HEK293 (cell line): ENCODE results near the gene DISC1.

Source experiments
- CTCF ChIA-PET: fragments of 350-600 bp; formaldehyde crosslinking; extraction: SDS; loops from one replicate; lab custom pipeline; 2021; ENCODE audit warnings: antibody characterized with exemption; lab: Yijun Ruan, JAX
- POLR2A ChIA-PET: fragments of 300-600 bp; formaldehyde crosslinking; extraction: SDS; loops from one replicate; lab custom pipeline; 2020; ENCODE audit warnings: antibody characterized with exemption, inconsistent platforms; lab: Yijun Ruan, JAX
- H3K27ac ChIP-seq: fragments of 200-500 bp; sonication (Bioruptor generic); 2 replicates; pipeline ENCODE4 v1.5.1; 2014; ENCODE audit warnings: low read depth, low read length, control low read depth, inconsistent platforms; ENCODE audit errors: extremely low read depth
- H3K36me3 ChIP-seq, 2 experiments: fragments of 200-500 bp in 1 of 2; sonication (Bioruptor generic) in 1 of 2; 1 replicate in 1 of 2; 2 replicates in 1 of 2; pipeline ENCODE4 v1.5.1; 2014 to 2017; ENCODE audit warnings: inconsistent platforms in 2 of 2, low read length in 2 of 2; ENCODE audit not compliant: control insufficient read depth in 2 of 2, insufficient read depth in 1 of 2
- H3K4me1 ChIP-seq: fragments of 200-500 bp; sonication (Bioruptor generic); 2 replicates; pipeline ENCODE4 v1.5.1; 2014; ENCODE audit warnings: mild to moderate bottlenecking, low read length, inconsistent platforms; ENCODE audit not compliant: control insufficient read depth, insufficient read depth
- H3K4me3 ChIP-seq: 2 replicates; pipeline ENCODE4 v1.5.1; 2011; ENCODE audit warnings: low read depth, mild to moderate bottlenecking, control low read depth, low read length, moderate library complexity
- H3K9me3 ChIP-seq: fragments of 200-500 bp; sonication (Bioruptor generic); 2 replicates; pipeline ENCODE4 v1.5.1; 2014; ENCODE audit warnings: low read depth, low read length, inconsistent platforms; ENCODE audit not compliant: control insufficient read depth, insufficient read depth
- AEBP2 ChIP-seq: fragments of 450-650 bp; formaldehyde crosslinking; IDR thresholded peaks from 2 replicates; pipeline ENCODE4 v1.5.1; 2016; ENCODE audit warnings: missing biosample characterization, missing genetic modification characterization, borderline replicate concordance
- GLIS1 ChIP-seq: fragments of 450-650 bp; formaldehyde crosslinking; IDR thresholded peaks from 2 replicates; pipeline ENCODE4 v1.5.1; 2016; ENCODE audit warnings: missing biosample characterization, missing genetic modification characterization
- KLF9 ChIP-seq: fragments of 450-650 bp; formaldehyde crosslinking; IDR thresholded peaks from 2 replicates; pipeline ENCODE4 v1.5.1; 2016; ENCODE audit warnings: missing biosample characterization, missing genetic modification characterization, low read depth
- PRDM10 ChIP-seq: fragments of 450-650 bp; formaldehyde crosslinking; IDR thresholded peaks from 2 replicates; pipeline ENCODE4 v1.5.1; 2016; ENCODE audit warnings: missing biosample characterization, missing genetic modification characterization
- TCF7L2 ChIP-seq: IDR thresholded peaks from 2 replicates; pipeline ENCODE4 v1.6.1; 2011; ENCODE audit warnings: low read depth, mild to moderate bottlenecking, inconsistent platforms, low read length, moderate library complexity, borderline replicate concordance
- ZBTB11 ChIP-seq: fragments of 450-650 bp; formaldehyde crosslinking; conservative IDR thresholded peaks from 2 replicates; pipeline ENCODE4 v1.5.1; 2016; ENCODE audit warnings: low read depth, missing biosample characterization, missing genetic modification characterization
- ZBTB17 ChIP-seq: fragments of 450-650 bp; formaldehyde crosslinking; IDR thresholded peaks from 2 replicates; pipeline ENCODE4 v1.5.1; 2016; ENCODE audit warnings: missing biosample characterization, missing genetic modification characterization
- ZBTB21 ChIP-seq: fragments of 450-650 bp; formaldehyde crosslinking; IDR thresholded peaks from 2 replicates; pipeline ENCODE4 v1.5.1; 2017; ENCODE audit warnings: missing biosample characterization, missing genetic modification characterization
- ZNF140 ChIP-seq: fragments of 450-650 bp; formaldehyde crosslinking; IDR thresholded peaks from 2 replicates; pipeline ENCODE4 v1.5.1; 2016; ENCODE audit warnings: missing biosample characterization, missing genetic modification characterization
- ZNF335 ChIP-seq: fragments of 450-650 bp; formaldehyde crosslinking; conservative IDR thresholded peaks from 2 replicates; pipeline ENCODE4 v1.5.1; 2016; ENCODE audit warnings: missing biosample characterization, missing genetic modification characterization
- ZNF513 ChIP-seq: fragments of 450-650 bp; IDR thresholded peaks from 2 replicates; pipeline ENCODE4 v1.5.1; 2018; ENCODE audit warnings: missing biosample characterization, missing genetic modification characterization
- ZNF514 ChIP-seq: fragments of 450-650 bp; formaldehyde crosslinking; IDR thresholded peaks from 2 replicates; pipeline ENCODE4 v1.5.1; 2016; ENCODE audit warnings: missing biosample characterization, missing genetic modification characterization
- ZNF777 ChIP-seq: fragments of 450-650 bp; formaldehyde crosslinking; IDR thresholded peaks from 2 replicates; pipeline ENCODE4 v1.5.1; 2017; ENCODE audit warnings: missing biosample characterization, missing genetic modification characterization, borderline replicate concordance
- ZSCAN5A ChIP-seq: fragments of 450-650 bp; formaldehyde crosslinking; IDR thresholded peaks from 2 replicates; pipeline ENCODE4 v1.5.1; 2016; ENCODE audit warnings: missing biosample characterization, missing genetic modification characterization

The DISC1 gene

GRCh38 chr1:231778009-231778719, 151.6 kb downstream of the DISC1 start:
- POLR2A ChIA-PET, result no interaction called here
- peaks cover 8% of the 10 kb centered on the region for H3K4me1 ChIP-seq
- H3K36me3 ChIP-seq, result no peaks in the 10 kb centered on the region
- no peak overlapping the region for H3K27ac ChIP-seq
- H3K9me3 ChIP-seq, result no peaks in the 10 kb centered on the region
- CTCF ChIA-PET, result interaction anchor here (0.6 to 2.0 kb wide), 3 partner anchors 22 to 29 kb away, joined by 3 to 9 read pairs (median 8); no protein-coding TSS in a partner anchor
- TF ChIP-seq ZBTB17 (tag by site-specific recombination), result peak; percentile 67
- 0 out of 2 replicates have a peak, but pooled peaks have one; percentile 25 for TF ChIP-seq ZNF335 (tag by site-specific recombination)
- no peak for TF ChIP-seq ZBTB11 (tag by site-specific recombination)
- peak; percentile 65; the same call in 1 of the 2 replicates for TF ChIP-seq PRDM10 (tag by site-specific recombination)
- TF ChIP-seq ZBTB21 (tag by site-specific recombination), result no peak
- H3K4me3 ChIP-seq, result no peak overlapping the region

- Histone ChIP-seq H3K4me3 (no peak overlapping the region), H3K4me1 (peaks cover 8% of the 10 kb centered on the region), H3K27ac (no peak overlapping the region), H3K9me3 (no peaks in the 10 kb centered on the region), H3K36me3 (no peaks in the 10 kb centered on the region)
- ChIA-PET POLR2A (interaction anchor here (0.6 kb wide), 2 partner anchors 11 to 60 kb away, joined by 3 read pairs; no protein-coding TSS in a partner anchor), CTCF (interaction anchor here (1.8 to 2.0 kb wide), 2 partner anchors 22 to 27 kb away, joined by 8 to 9 read pairs; no protein-coding TSS in a partner anchor)
- TF ChIP-seq GLIS1 (tag by site-specific recombination) (no peak), ZNF777 (tag by site-specific recombination) (no peak), TCF7L2 (no peak), KLF9 (tag by site-specific recombination) (no peak), ZNF513 (tag by site-specific recombination) (no peak), ZSCAN5A (no peak), AEBP2 (tag by site-specific recombination) (no peak), ZNF514 (tag by site-specific recombination) (no peak), ZNF140 (no peak)
Observed at GRCh38 chr1:231779081-231779480, 152.5 kb downstream of the DISC1 start.
